Measurements from ENCODE around the gene DEPP1.
A peak's percentile ranks its signal among the peaks of the same experiment; 100 is the strongest.

DEPP1 gene

GRCh38 chr10:44993922-44994751 is 15.5 kb upstream of the DEPP1 start:
- Histone ChIP-seq H3K9me3 (ENCODE audit: control insufficient read depth, insufficient read depth, low read depth, low read length) (no peaks in the 10 kb centered on the region), H3K4me1 (ENCODE audit: control insufficient read depth, insufficient read depth, low read length) (0 out of 2 replicates have a peak, but pooled peaks cover 3% of the 10 kb centered on the region), H3K36me3 (ENCODE audit: control insufficient read depth in 2 of 2, insufficient read depth in 1 of 2, low read length in 2 of 2) (peaks cover 0 to 10% of the 10 kb centered on the region in 2 experiments; a peak in 1 of 3 replicates), H3K4me3 (ENCODE audit: low read depth, low read length) (no peak overlapping the region), H3K27ac (ENCODE audit: extremely low read depth, low read depth, low read length) (no peak overlapping the region)
- CTCF ChIA-PET = interaction anchor here (0.6 to 1.7 kb wide), 6 partner anchors 31 to 189 kb away, joined by 3 to 8 read pairs (median 5); no protein-coding TSS in a partner anchor
- POLR2A ChIA-PET = interaction anchor here (1.0 kb wide), 1 partner anchor 53 kb away, joined by 6 read pairs; no protein-coding TSS in a partner anchor
- TF ChIP-seq ZIC2 (tag by site-specific recombination; IDR thresholded peaks at IDR 0.05) (peak; percentile 93), ZNF596 (tag by site-specific recombination; IDR thresholded peaks at IDR 0.05) (no peak)

GRCh38 chr10:44993226-44993921 is 14.8 kb upstream of the DEPP1 start:
- ChIA-PET CTCF (interaction anchor here (1.0 to 2.3 kb wide), 3 partner anchors 41 to 241 kb away, joined by 3 to 13 read pairs (median 3); no protein-coding TSS in a partner anchor), POLR2A (no interaction called here)
- TF ChIP-seq ZNF26 (tag by site-specific recombination; IDR thresholded peaks at IDR 0.05) (no peak), SCRT1 (tag by site-specific recombination; IDR thresholded peaks at IDR 0.05; ENCODE audit: borderline replicate concordance) (no peak), ZNF549 (tag by site-specific recombination; IDR thresholded peaks at IDR 0.05) (no peak), OVOL3 (tag by site-specific recombination; IDR thresholded peaks at IDR 0.05) (no peak), ZNF214 (tag by site-specific recombination; IDR thresholded peaks at IDR 0.05; ENCODE audit: borderline replicate concordance) (no peak), GFI1B (tag by site-specific recombination; IDR thresholded peaks at IDR 0.05) (no peak)
- Histone ChIP-seq H3K4me1 (ENCODE audit: control insufficient read depth, insufficient read depth, low read length) (0 out of 2 replicates have a peak, but pooled peaks cover 3% of the 10 kb centered on the region), H3K36me3 (ENCODE audit: control insufficient read depth in 2 of 2, insufficient read depth in 1 of 2, low read length in 2 of 2) (peaks cover 0 to 10% of the 10 kb centered on the region in 2 experiments; a peak in 1 of 3 replicates), H3K27ac (ENCODE audit: extremely low read depth, low read depth, low read length) (no peak overlapping the region), H3K9me3 (ENCODE audit: control insufficient read depth, insufficient read depth, low read depth, low read length) (no peaks in the 10 kb centered on the region), H3K4me3 (ENCODE audit: low read depth, low read length) (no peak overlapping the region)

- ChIA-PET CTCF (interaction anchor here (1.0 to 2.3 kb wide), 3 partner anchors 40 to 242 kb away, joined by 3 to 13 read pairs (median 3); no protein-coding TSS in a partner anchor), POLR2A (no interaction called here)
- H3K9me3 ChIP-seq (ENCODE audit: control insufficient read depth, insufficient read depth, low read depth, low read length) = no peaks in the 10 kb centered on the region
- no peak overlapping the region for H3K4me3 ChIP-seq (ENCODE audit: low read depth, low read length)
- no peak for TF ChIP-seq ZNF174 (tag by site-specific recombination; IDR thresholded peaks at IDR 0.05)
- no peak overlapping the region for H3K27ac ChIP-seq (ENCODE audit: extremely low read depth, low read depth, low read length)
- H3K36me3 ChIP-seq (ENCODE audit: control insufficient read depth in 2 of 2, insufficient read depth in 1 of 2, low read length in 2 of 2) = peaks cover 0 to 10% of the 10 kb centered on the region in 2 experiments; a peak in 1 of 3 replicates
- 0 out of 2 replicates have a peak, but pooled peaks cover 3% of the 10 kb centered on the region for H3K4me1 ChIP-seq (ENCODE audit: control insufficient read depth, insufficient read depth, low read length)
These were observed 14.2 kb upstream of the DEPP1 start for GRCh38 chr10:44992732-44993225.

GRCh38 chr10:44992070-44992731 is 13.6 kb upstream of the DEPP1 start:
- Histone ChIP-seq H3K4me1 (ENCODE audit: control insufficient read depth, insufficient read depth, low read length) (0 out of 2 replicates have a peak, but pooled peaks cover 3% of the 10 kb centered on the region), H3K9me3 (ENCODE audit: control insufficient read depth, insufficient read depth, low read depth, low read length) (no peaks in the 10 kb centered on the region), H3K36me3 (ENCODE audit: control insufficient read depth in 2 of 2, insufficient read depth in 1 of 2, low read length in 2 of 2) (peaks cover 0 to 10% of the 10 kb centered on the region in 2 experiments; a peak in 1 of 3 replicates), H3K27ac (ENCODE audit: extremely low read depth, low read depth, low read length) (no peak overlapping the region), H3K4me3 (ENCODE audit: low read depth, low read length) (no peak overlapping the region)
- ChIA-PET CTCF (interaction anchor here (0.6 to 2.3 kb wide), 4 partner anchors 12 to 570 kb away, joined by 3 to 13 read pairs (median 4); no protein-coding TSS in a partner anchor), POLR2A (no interaction called here)
- TF ChIP-seq GLI2 (tag by site-specific recombination; IDR thresholded peaks at IDR 0.05; ENCODE audit: borderline replicate concordance, low read depth) (no peak), HIC1 (tag by site-specific recombination; IDR thresholded peaks at IDR 0.05) (no peak), ZNF830 (tag by site-specific recombination; IDR thresholded peaks at IDR 0.05; ENCODE audit: low read depth) (no peak), KLF7 (tag by site-specific recombination; IDR thresholded peaks at IDR 0.05; ENCODE audit: borderline replicate concordance) (no peak), TCF7L2 (IDR thresholded peaks at IDR 0.05; ENCODE audit: borderline replicate concordance, low read depth, low read length) (no peak), ZNF37A (tag by site-specific recombination; IDR thresholded peaks at IDR 0.05) (no peak), ZFP37 (tag by site-specific recombination; IDR thresholded peaks at IDR 0.05) (no peak), ZNF426 (tag by site-specific recombination; IDR thresholded peaks at IDR 0.05) (no peak), ZNF362 (tag by site-specific recombination; IDR thresholded peaks at IDR 0.05) (no peak)
